Karpas-422 (cell line): ENCODE measurements around the gene GNS. TPM values are rescaled to one million over a fixed set of nuclear protein-coding genes. Genes with fewer than 3 reads are reported as not detected.
"Not testable (repeated sequence)": the region's sequence is repeated elsewhere in the genome, so short reads cannot be mapped to it uniquely, and the experiment has no call there.

Experiments used
- DNase-seq: peaks from one replicate; pipeline ENCODE4 v3.0.0-alpha.2; 2015
- H2AFZ ChIP-seq: fragments of 200-600 bp; sonication (generic); 2 replicates; pipeline ENCODE4 v1.6.1; 2014; ENCODE audit warnings: antibody characterized with exemption, low read length, mixed read lengths
- H3K27ac ChIP-seq: fragments of 200-600 bp; sonication (generic); 2 replicates; pipeline ENCODE4 v1.5.1; 2014; ENCODE audit warnings: mild to moderate bottlenecking, low read length, moderate library complexity
- H3K27me3 ChIP-seq: fragments of 200-600 bp; sonication (generic); 2 replicates; pipeline ENCODE4 v1.6.1; 2014; ENCODE audit warnings: low read length, mixed read lengths
- H3K36me3 ChIP-seq: fragments of 200-600 bp; sonication (generic); 2 replicates; pipeline ENCODE4 v1.6.1; 2014; ENCODE audit warnings: low read length, mixed read lengths; ENCODE audit not compliant: insufficient read depth
- H3K4me1 ChIP-seq: fragments of 200-600 bp; sonication (generic); 2 replicates; pipeline ENCODE4 v1.6.1; 2014; ENCODE audit warnings: mild to moderate bottlenecking, low read length, mixed read lengths
- H3K4me2 ChIP-seq: fragments of 200-600 bp; sonication (generic); 2 replicates; pipeline ENCODE4 v1.6.1; 2014; ENCODE audit warnings: low read length, low read depth, mild to moderate bottlenecking; ENCODE audit not compliant: poor library complexity, severe bottlenecking
- H3K4me3 ChIP-seq: fragments of 200-600 bp; sonication (generic); 2 replicates; pipeline ENCODE4 v1.5.1; 2014; ENCODE audit warnings: mild to moderate bottlenecking, antibody characterized with exemption, low read length, mixed read lengths
- H3K79me2 ChIP-seq: fragments of 200-600 bp; sonication (generic); 2 replicates; pipeline ENCODE4 v1.6.1; 2014; ENCODE audit warnings: mild to moderate bottlenecking, low read length, mixed read lengths
- H3K9ac ChIP-seq: fragments of 200-600 bp; sonication (generic); 2 replicates; pipeline ENCODE4 v1.6.0; 2014; ENCODE audit warnings: low read length
- H3K9me2 ChIP-seq: fragments of 200-600 bp; sonication (generic), shearing (Covaris generic); replicated peaks from 2 replicates; pipeline ENCODE4 v1.6.0; 2014; ENCODE audit warnings: mild to moderate bottlenecking, low read length, moderate library complexity; ENCODE audit not compliant: insufficient read depth
- H3K9me3 ChIP-seq: fragments of 300-700, 200-600 bp; sonication (generic); 2 replicates; pipeline ENCODE4 v1.6.1; 2014; ENCODE audit warnings: low read length, mixed read lengths
- H4K20me1 ChIP-seq: fragments of 200-600 bp; sonication (generic); 2 replicates; pipeline ENCODE4 v1.6.1; 2014; ENCODE audit warnings: mild to moderate bottlenecking, antibody characterized with exemption, low read length, low read depth; ENCODE audit not compliant: insufficient read depth
- total RNA-seq: library from RNA; depleted of rRNA; stranded (reverse); fragments of >200 nt; shearing (Covaris generic); gene quantifications from 2 replicates; pipeline ENCODE4 v1.2.3, GENCODE V29; 2014; ENCODE audit warnings: low replicate concordance

GNS gene
- total RNA-seq, 1 experiment from 2014 or later: 49.5 TPM

- no peaks in the 10 kb centered on the region for H3K9me3 ChIP-seq
- peaks cover 5% of the 10 kb centered on the region; the same call in 1 of the 2 replicates for H3K4me1 ChIP-seq
- no peak overlapping the region for H3K27ac ChIP-seq
- no peaks in the 10 kb centered on the region for H3K9me2 ChIP-seq
- no peaks in the 10 kb centered on the region for H3K27me3 ChIP-seq
- no peak overlapping the region for H3K4me2 ChIP-seq
- H3K4me3 ChIP-seq: no peak overlapping the region
- no peak for DNase-seq
- H3K79me2 ChIP-seq: no peaks in the 10 kb centered on the region
- H4K20me1 ChIP-seq: no peaks in the 10 kb centered on the region
- H2AFZ ChIP-seq: no peak overlapping the region
- no peaks in the 10 kb centered on the region for H3K36me3 ChIP-seq
- H3K9ac ChIP-seq: no peak overlapping the region
These were observed 23.1 kb upstream of the GNS start for GRCh38 chr12:64782191-64782876.

- Histone ChIP-seq H3K9ac (no peak overlapping the region), H3K9me3 (no peaks in the 10 kb centered on the region), H3K4me3 (no peak overlapping the region), H3K27ac (no peak overlapping the region), H3K4me1 (peaks cover 5% of the 10 kb centered on the region; the same call in 1 of the 2 replicates), H3K27me3 (no peaks in the 10 kb centered on the region), H3K79me2 (no peaks in the 10 kb centered on the region), H3K9me2 (no peaks in the 10 kb centered on the region), H2AFZ (no peak overlapping the region), H4K20me1 (no peaks in the 10 kb centered on the region), H3K4me2 (no peak overlapping the region), H3K36me3 (no peaks in the 10 kb centered on the region)
- no peak for DNase-seq
These were observed 22.3 kb upstream of the GNS start for GRCh38 chr12:64781280-64782190.

GRCh38 chr12:64780531-64781279 lies 21.5 kb upstream of the GNS start:
- H3K4me3 ChIP-seq: no peak overlapping the region

GRCh38 chr12:64780132-64780530 lies 20.9 kb upstream of the GNS start:
- peaks cover 5% of the 10 kb centered on the region; the same call in 1 of the 2 replicates for H3K4me1 ChIP-seq
- H3K4me3 ChIP-seq: no peak overlapping the region
- H4K20me1 ChIP-seq: no peaks in the 10 kb centered on the region
- no peaks in the 10 kb centered on the region for H3K36me3 ChIP-seq
- no peak for DNase-seq
- H3K27ac ChIP-seq: no peak overlapping the region
- H3K27me3 ChIP-seq: no peaks in the 10 kb centered on the region
- H3K9ac ChIP-seq: no peak overlapping the region
- no peaks in the 10 kb centered on the region for H3K9me3 ChIP-seq
- H3K9me2 ChIP-seq: no peaks in the 10 kb centered on the region
- H3K79me2 ChIP-seq: no peaks in the 10 kb centered on the region
- no peak overlapping the region for H3K4me2 ChIP-seq
- H2AFZ ChIP-seq: no peak overlapping the region

More at GRCh38 chr12:64780531-64781279, 21.5 kb upstream of the GNS start:
- Histone ChIP-seq H3K27ac (no peak overlapping the region), H3K79me2 (no peaks in the 10 kb centered on the region), H3K4me2 (no peak overlapping the region), H2AFZ (no peak overlapping the region), H3K36me3 (no peaks in the 10 kb centered on the region), H3K4me1 (peaks cover 5% of the 10 kb centered on the region; the same call in 1 of the 2 replicates), H3K27me3 (no peaks in the 10 kb centered on the region), H3K9me3 (no peaks in the 10 kb centered on the region), H3K9ac (no peak overlapping the region), H3K9me2 (no peaks in the 10 kb centered on the region), H4K20me1 (no peaks in the 10 kb centered on the region)
- no peak for DNase-seq

GRCh38 chr12:64779354-64779974 lies 20.3 kb upstream of the GNS start:
- no peak overlapping the region for H3K9ac ChIP-seq
- no peak overlapping the region for H2AFZ ChIP-seq
- no peaks in the 10 kb centered on the region for H3K36me3 ChIP-seq
- H3K9me2 ChIP-seq: no peaks in the 10 kb centered on the region
- H3K4me1 ChIP-seq: peaks cover 5% of the 10 kb centered on the region; the same call in 1 of the 2 replicates
- H3K27ac ChIP-seq: no peak overlapping the region
- DNase-seq: no peak
- no peaks in the 10 kb centered on the region for H4K20me1 ChIP-seq
- H3K4me3 ChIP-seq: no peak overlapping the region
- H3K27me3 ChIP-seq: no peaks in the 10 kb centered on the region
- no peaks in the 10 kb centered on the region for H3K9me3 ChIP-seq
- H3K4me2 ChIP-seq: no peak overlapping the region
- H3K79me2 ChIP-seq: no peaks in the 10 kb centered on the region

GRCh38 chr12:64775147-64775736 lies 16.0 kb upstream of the GNS start:
- not testable (repeated sequence) for H3K4me1 ChIP-seq, H3K9me2 ChIP-seq, H4K20me1 ChIP-seq, H3K9me3 ChIP-seq, H2AFZ ChIP-seq, H3K4me3 ChIP-seq, H3K4me2 ChIP-seq, H3K79me2 ChIP-seq, H3K27me3 ChIP-seq, DNase-seq, H3K9ac ChIP-seq, H3K36me3 ChIP-seq, H3K27ac ChIP-seq

- H3K9me3 ChIP-seq: no peaks in the 10 kb centered on the region
- H3K4me3 ChIP-seq: no peak overlapping the region
- H2AFZ ChIP-seq: no peak overlapping the region
- H3K36me3 ChIP-seq: no peaks in the 10 kb centered on the region
- no peaks in the 10 kb centered on the region for H3K9me2 ChIP-seq
- H3K4me2 ChIP-seq: no peak overlapping the region
- H3K79me2 ChIP-seq: no peaks in the 10 kb centered on the region
- H3K4me1 ChIP-seq: no peaks in the 10 kb centered on the region
- H4K20me1 ChIP-seq: no peaks in the 10 kb centered on the region
- H3K9ac ChIP-seq: no peak overlapping the region
- DNase-seq: no peak
- no peaks in the 10 kb centered on the region for H3K27me3 ChIP-seq
- H3K27ac ChIP-seq: no peak overlapping the region
These were observed 14.2 kb upstream of the GNS start for GRCh38 chr12:64773386-64773785.
